Hematopoietic multipotent progenitor cell treated with erythropoietin and hydrocortisone succinate and interleukin-3 and kit ligand, for 17 days (in vitro differentiated cells): ENCODE data around the gene NAV2.
"Not testable (repeated sequence)": the region's sequence is repeated elsewhere in the genome, so short reads cannot be mapped to it uniquely, and the experiment has no call there.

Experiments used
- DNase-seq: peaks from one replicate; pipeline ENCODE4 v3.0.0-alpha.2; 2015; ENCODE audit warnings: low spot score

Gene NAV2

GRCh38 chr11:19954899-19955298 lies 242.3 kb downstream of the NAV2 start:
- no peak for DNase-seq

DNA sequence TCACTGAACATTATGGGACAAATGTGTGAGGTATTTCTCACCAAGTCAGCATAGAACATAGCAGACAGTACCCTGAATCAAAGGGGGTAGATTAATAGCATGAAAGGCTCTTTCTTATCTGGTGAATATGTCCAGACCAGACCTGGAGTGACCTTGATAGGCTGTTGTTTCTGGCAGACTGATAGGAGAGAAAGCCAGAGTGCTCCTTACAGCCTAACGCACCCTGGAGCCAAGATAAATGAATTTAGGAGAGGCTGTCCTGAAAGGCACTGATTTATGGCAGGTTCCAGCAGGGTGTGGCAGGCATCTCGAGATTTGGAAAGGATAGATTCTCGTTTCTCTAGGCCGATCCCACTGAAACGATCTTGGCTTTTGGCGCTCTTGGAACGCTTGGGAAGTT lies 243.0 kb downstream of the NAV2 start:
- no peak for DNase-seq

DNA sequence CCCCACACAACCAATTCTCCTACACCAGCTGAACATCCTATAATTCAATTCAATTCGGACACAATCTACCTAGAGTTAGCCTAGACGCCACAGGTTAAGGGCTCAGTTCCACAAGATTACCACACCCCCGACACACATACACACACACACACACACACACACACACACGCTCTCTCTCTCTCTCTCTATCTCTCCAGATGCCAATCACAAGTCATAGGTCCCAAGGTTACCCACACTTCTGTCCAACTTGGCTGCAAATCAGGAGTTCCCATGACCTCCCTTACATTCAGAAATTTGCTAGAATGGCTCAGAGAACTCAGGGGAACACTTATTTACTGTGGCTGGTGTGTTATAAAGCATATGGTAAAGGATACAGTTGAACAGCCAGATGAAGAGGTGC lies 243.6 kb downstream of the NAV2 start:
- no peak for DNase-seq

- DNase-seq, result no peak
Measured at GRCh38 chr11:19957294-19957943, 244.8 kb downstream of the NAV2 start.

DNA sequence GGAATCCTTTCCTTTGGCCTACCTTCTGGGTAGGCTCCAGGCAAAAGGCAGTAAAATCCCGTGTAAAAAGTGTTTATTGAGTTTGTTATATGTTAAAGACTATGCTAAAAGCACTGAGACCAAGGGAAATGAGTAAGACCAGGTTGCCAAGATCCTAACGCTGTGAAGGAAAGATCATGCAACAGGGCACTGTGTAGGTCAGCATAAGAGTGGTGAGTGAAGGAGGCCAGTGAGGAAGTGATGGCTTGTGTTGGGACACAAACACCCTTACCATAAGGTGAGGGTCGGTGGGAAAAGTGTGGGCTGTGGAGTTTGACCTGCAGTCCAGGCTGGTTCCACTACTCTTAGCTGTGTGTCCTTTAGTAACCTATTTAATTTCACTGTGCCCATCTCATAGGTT lies 245.6 kb downstream of the NAV2 start:
- DNase-seq, result no peak

GRCh38 chr11:19959210-19959609 lies 246.6 kb downstream of the NAV2 start:
- no peak for DNase-seq

GRCh38 chr11:19959648-19960059 lies 247.0 kb downstream of the NAV2 start:
- no peak for DNase-seq

- not testable (repeated sequence) for DNase-seq
Measured at GRCh38 chr11:19960410-19960809, 247.8 kb downstream of the NAV2 start.

DNA sequence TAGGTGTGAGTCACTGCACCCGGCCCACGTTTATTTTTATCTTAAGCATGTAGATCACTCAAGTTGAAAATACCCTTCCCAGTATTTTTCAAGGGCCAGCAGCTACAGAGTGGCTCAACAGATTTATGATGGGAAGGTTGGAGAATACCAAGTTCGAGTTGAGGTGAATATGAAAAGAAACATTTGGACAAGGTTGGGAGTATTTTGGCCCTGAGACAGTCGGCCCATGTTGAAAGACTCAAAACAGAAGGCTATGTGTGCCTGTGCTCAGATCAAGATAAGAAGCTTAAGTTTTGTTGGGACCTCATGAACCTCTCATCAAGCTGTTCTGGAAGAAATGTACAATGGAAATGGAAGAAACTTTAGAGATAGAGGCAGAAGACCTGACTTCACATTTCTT lies 248.6 kb downstream of the NAV2 start:
- DNase-seq, result no peak

GRCh38 chr11:19962053-19962800 lies 249.6 kb downstream of the NAV2 start:
- DNase-seq, result no peak

DNA sequence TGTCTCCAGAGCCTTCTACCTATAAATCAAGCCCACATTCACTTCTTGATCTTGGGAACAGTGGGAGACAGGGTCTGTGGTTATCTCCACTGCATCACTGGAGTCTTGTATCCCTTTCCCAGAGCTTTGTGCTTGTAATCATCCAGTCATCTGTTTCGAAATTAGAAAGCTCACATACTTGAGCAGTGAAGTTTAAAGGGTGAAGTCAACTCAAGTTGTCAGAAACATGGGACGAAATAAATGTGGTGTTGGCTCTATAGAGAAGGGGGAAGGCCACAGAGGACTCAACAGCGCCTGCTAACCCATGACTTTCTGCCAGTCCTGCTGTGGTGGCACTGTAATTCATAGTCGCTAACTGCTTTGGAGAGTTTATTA lies 250.2 kb downstream of the NAV2 start:
- no peak for DNase-seq

GRCh38 chr11:19963697-19964387 lies 251.2 kb downstream of the NAV2 start:
- DNase-seq, result no peak

DNA sequence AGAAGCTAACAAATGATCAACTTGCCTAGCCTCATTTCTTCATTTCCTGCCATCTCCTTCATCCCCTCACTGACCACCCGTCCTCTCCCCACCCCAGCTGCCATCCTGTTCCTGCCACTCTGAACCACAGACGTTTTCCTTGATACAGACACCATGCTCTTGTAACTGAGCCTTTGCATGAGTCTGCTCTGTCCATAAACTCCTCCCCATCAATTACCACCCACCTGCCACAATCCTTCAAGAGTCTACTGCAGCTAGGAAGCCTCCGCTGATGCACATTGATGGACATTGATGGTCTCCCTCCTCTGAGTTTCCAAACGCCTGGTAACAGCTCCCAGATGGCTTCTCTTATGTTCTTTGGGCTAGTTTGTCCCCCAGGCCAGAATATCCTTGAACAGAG lies 253.8 kb downstream of the NAV2 start:
- DNase-seq, result no peak

- DNase-seq, result no peak
Measured at GRCh38 chr11:19966927-19967326, 254.3 kb downstream of the NAV2 start.

DNA sequence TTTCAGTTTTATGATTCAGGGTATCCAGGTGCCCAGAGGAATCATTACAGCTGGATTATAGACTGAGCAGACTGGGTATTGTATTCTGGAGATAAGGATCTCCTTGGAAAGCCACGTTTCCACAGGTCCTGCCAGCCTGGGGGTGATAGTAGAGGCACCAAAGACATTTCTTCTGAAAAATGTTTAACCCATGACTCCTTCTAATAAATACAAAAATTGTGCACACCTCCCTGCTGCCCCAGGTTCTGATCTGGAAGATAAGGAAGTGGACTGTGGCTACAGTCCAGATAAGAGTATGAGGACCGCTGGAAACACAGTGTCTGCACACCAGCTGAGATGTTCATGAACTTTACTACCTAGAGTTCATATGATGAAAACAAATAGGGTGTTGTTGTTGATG lies 255.2 kb downstream of the NAV2 start:
- no peak for DNase-seq

- no peak for DNase-seq
Measured at GRCh38 chr11:19968860-19969259, 256.2 kb downstream of the NAV2 start.

DNA sequence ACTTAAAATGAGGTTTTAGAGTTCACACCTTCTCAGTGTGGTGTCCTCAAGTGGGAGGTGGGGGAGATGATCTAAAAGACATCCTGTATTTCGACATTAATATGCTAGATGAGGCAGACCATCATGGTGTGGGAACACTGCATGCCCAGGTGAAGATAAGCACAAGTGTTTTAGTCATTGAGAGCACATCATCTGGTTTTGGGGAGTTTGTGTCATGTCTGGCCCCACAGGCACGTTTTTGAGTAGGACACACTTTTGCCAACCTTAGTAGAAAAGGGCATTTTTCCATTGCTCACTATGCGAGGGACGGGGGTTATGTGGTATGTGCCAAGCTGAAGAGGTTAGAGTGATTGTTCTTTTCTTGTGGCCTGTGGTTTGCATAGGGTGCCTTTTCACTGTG lies 258.3 kb downstream of the NAV2 start:
- no peak for DNase-seq

DNA sequence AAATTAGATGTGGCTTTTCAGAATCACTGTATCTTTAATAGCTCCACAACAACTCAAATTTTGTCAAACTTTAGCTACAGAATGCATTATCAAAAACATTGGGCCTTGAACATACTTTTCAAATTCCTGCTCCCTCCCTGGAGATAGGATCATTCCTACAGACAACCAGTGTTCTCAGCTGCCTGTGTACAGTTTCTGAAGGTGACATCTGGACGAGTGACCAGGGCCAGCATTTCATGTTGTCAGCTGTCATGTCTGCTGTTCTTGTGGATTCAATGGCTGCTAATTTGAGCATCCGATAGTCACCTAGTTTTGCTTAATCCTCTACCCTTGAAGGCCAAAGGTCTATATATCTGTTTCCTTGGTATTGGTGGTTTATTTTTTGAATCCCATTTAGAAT lies 259.5 kb downstream of the NAV2 start:
- DNase-seq, result no peak

GRCh38 chr11:19972651-19973050 lies 260.0 kb downstream of the NAV2 start:
- DNase-seq, result no peak

DNA sequence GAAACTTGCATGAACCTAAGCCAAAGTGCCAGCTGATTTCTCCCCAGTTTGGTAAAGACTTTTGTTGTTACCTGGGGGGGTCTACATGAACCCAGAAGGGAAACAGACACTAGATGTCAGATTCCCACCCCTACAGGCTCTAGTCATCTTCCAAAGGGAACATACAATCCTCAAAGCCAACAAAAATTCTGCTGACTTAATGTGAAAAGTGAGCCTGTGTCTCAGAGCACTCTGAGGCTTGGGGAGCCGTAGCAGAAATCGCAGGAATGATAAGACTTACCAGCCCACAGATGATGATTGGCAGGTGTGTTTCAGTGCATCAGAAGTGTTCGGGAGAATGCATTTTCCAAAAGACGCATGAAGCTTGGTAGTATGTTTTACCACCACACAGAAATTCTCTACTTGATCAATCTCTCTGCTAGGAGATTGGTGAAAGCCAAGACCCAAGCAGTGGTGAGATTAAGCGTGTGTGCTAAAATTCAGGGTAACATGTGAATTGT lies 260.5 kb downstream of the NAV2 start:
- DNase-seq, result no peak

GRCh38 chr11:19974886-19975285 lies 262.2 kb downstream of the NAV2 start:
- DNase-seq, result no peak

- DNase-seq, result no peak
Measured at GRCh38 chr11:19975414-19975990, 262.9 kb downstream of the NAV2 start.
